Panc1 (cell line): ENCODE data around the gene LAMB2. TPM values are rescaled to one million over a fixed set of nuclear protein-coding genes. Genes with fewer than 3 reads are reported as not detected.
A peak's percentile ranks its signal among the peaks of the same experiment; 100 is the strongest.

Source experiments
- ATAC-seq: fragments of 200-7000 bp; cut with Tn5 transposase; 2 replicates; pipeline ENCODE4 v1.9.1; 2020; ENCODE audit warnings: mild to moderate bottlenecking, moderate library complexity
- BruUV-seq: library from RNA; stranded (reverse); fragments of 400-500 nt; replicated peaks from 2 replicates; lab custom pipeline; 2021; lab: Mats Ljungman, UMichigan
- CTCF ChIA-PET: fragments of 300-600 bp; sonication (Branson Sonifier 250); formaldehyde crosslinking; loops from one replicate; lab custom pipeline; 2022; ENCODE audit warnings: antibody characterized with exemption; lab: Charles Lee
- POLR2A ChIA-PET: fragments of 300-600 bp; sonication (Branson Sonifier 250); formaldehyde crosslinking; loops from one replicate; lab custom pipeline; 2022; ENCODE audit warnings: antibody characterized with exemption; lab: Charles Lee
- DNase-seq: peaks from one replicate; pipeline ENCODE4 v3.0.0-alpha.2; 2010; ENCODE audit warnings: low read depth, low spot score
- H3K27ac ChIP-seq: 2 replicates; pipeline ENCODE4 v1.5.1; 2011; ENCODE audit warnings: mild to moderate bottlenecking, low read length, inconsistent platforms
- H3K27me3 ChIP-seq: fragments of 200-500 bp; sonication (Bioruptor generic); 2 replicates; pipeline ENCODE4 v1.6.0; 2014; ENCODE audit warnings: low read length, inconsistent platforms; ENCODE audit not compliant: control insufficient read depth, insufficient read depth
- H3K36me3 ChIP-seq: fragments of 200-500 bp; sonication (Bioruptor generic); 2 replicates; pipeline ENCODE4 v1.5.1; 2014; ENCODE audit warnings: inconsistent platforms, mild to moderate bottlenecking, low read length, moderate library complexity; ENCODE audit not compliant: control insufficient read depth, insufficient read depth
- H3K4me1 ChIP-seq: 2 replicates; pipeline ENCODE4 v1.5.1; 2011; ENCODE audit warnings: inconsistent platforms, mild to moderate bottlenecking, low read length, moderate library complexity; ENCODE audit not compliant: control insufficient read depth, insufficient read depth
- H3K4me3 ChIP-seq, 2 experiments: 2 replicates each; pipeline ENCODE4 v1.5.1; 2011 to 2012; ENCODE audit warnings: low read depth in 2 of 2, low read length in 2 of 2, mild to moderate bottlenecking in 2 of 2, inconsistent platforms in 1 of 2, moderate library complexity in 1 of 2
- H3K9me3 ChIP-seq: fragments of 200-500 bp; sonication (Bioruptor generic); 2 replicates; pipeline ENCODE4 v1.5.1; 2014; ENCODE audit warnings: low read depth, mild to moderate bottlenecking, inconsistent platforms, low read length, moderate library complexity; ENCODE audit not compliant: control insufficient read depth, insufficient read depth
- POLR2AphosphoS5 ChIP-seq: IDR thresholded peaks from 2 replicates; pipeline ENCODE4 v1.6.1; 2012; ENCODE audit warnings: mild to moderate bottlenecking, low read depth, low read length, moderate library complexity
- SIN3A ChIP-seq: IDR thresholded peaks from 2 replicates; pipeline ENCODE4 v1.6.1; 2012; ENCODE audit warnings: low read depth, mild to moderate bottlenecking, low read length, moderate library complexity, borderline replicate concordance; ENCODE audit not compliant: insufficient read depth
- TCF7L2 ChIP-seq: IDR thresholded peaks from 2 replicates; pipeline ENCODE4 v1.6.1; 2011; ENCODE audit warnings: mild to moderate bottlenecking, low read depth, low read length, inconsistent platforms
- in situ Hi-C: cut with HindIII; loops from 2 replicates; pipeline ENCODE4 v1.10.0; 2016; ENCODE audit warnings: low sequenced_read_pairs, low pct_unique_long_range_greater_than_20kb
- intact Hi-C: fragments of 100-400 bp; cut with micrococcal nuclease; formaldehyde crosslinking; loops from one replicate; pipeline ENCODE4 v1.10.0; 2022; ENCODE audit not compliant: unreplicated experiment
- total RNA-seq: library from RNA; stranded (reverse); gene quantifications from one replicate; pipeline ENCODE4 v1.2.1, GENCODE V29; 2021; ENCODE audit not compliant: unreplicated experiment
- TF ChIP-seq, protein P1 (sequence below), 2 experiments: IDR thresholded peaks; 2 replicates each; pipeline ENCODE4 v1.6.1; 2011 to 2012; ENCODE audit warnings: low read depth in 2 of 2, control low read depth in 1 of 2, low read length in 1 of 2, mild to moderate bottlenecking in 1 of 2, moderate library complexity in 1 of 2; ENCODE audit not compliant: insufficient read depth in 1 of 2
- TF ChIP-seq, protein P2 (sequence below): fragments of 450-650 bp; IDR thresholded peaks from 2 replicates; pipeline ENCODE4 v1.5.1; 2017; ENCODE audit warnings: mild to moderate bottlenecking

Gene LAMB2
- total RNA-seq, 1 experiment from 2014 or later: 189 TPM

DNA sequence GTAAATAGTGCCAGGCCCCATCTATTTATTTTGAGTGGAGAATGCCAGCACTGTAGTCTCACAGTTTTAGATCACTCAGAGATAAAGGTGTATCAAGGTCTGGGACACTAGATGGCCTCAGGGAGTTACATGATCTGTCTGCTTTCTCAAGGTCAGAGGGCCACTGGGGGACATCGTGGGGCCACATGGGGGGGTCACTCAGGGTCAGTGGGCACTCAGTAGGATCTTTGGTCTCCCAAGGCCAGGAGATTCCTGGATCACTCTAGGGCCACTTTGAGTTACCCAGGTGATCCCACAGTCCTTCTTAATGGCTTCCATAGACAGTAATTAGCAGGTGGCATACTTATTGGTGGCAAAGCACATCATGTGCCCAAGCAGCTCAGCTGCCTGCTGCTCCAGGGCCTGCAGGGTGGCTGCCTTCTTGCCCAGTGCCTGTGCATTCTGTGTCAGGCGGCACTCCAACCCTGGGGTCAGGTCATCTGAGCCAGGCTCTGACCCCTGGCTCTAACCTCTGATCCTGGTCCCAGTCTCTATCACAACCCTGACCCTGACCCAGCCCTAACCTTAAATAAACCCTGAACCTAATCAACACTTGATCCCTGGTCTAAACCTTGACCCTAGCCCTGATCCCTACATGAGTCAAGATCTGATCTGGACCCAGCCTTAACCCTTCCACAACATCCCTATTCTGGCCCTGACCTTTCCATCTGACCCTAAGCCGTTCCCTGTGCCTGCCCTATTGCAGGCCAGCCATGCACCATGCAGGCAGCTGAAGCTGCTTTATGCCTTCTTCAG is 1.8 kb upstream of the LAMB2 start:
- CTCF ChIA-PET: no interaction called here
- no peaks in the 10 kb centered on the region for H3K27me3 ChIP-seq
- H3K4me1 ChIP-seq: peaks cover 12% of the 10 kb centered on the region
- H3K36me3 ChIP-seq: no peaks in the 10 kb centered on the region; the same call in 1 of the 2 replicates
- TF ChIP-seq TCF7L2 (no peak), SIN3A (no peak), POLR2AphosphoS5 (no peak)
- TF ChIP-seq, protein P1, sequence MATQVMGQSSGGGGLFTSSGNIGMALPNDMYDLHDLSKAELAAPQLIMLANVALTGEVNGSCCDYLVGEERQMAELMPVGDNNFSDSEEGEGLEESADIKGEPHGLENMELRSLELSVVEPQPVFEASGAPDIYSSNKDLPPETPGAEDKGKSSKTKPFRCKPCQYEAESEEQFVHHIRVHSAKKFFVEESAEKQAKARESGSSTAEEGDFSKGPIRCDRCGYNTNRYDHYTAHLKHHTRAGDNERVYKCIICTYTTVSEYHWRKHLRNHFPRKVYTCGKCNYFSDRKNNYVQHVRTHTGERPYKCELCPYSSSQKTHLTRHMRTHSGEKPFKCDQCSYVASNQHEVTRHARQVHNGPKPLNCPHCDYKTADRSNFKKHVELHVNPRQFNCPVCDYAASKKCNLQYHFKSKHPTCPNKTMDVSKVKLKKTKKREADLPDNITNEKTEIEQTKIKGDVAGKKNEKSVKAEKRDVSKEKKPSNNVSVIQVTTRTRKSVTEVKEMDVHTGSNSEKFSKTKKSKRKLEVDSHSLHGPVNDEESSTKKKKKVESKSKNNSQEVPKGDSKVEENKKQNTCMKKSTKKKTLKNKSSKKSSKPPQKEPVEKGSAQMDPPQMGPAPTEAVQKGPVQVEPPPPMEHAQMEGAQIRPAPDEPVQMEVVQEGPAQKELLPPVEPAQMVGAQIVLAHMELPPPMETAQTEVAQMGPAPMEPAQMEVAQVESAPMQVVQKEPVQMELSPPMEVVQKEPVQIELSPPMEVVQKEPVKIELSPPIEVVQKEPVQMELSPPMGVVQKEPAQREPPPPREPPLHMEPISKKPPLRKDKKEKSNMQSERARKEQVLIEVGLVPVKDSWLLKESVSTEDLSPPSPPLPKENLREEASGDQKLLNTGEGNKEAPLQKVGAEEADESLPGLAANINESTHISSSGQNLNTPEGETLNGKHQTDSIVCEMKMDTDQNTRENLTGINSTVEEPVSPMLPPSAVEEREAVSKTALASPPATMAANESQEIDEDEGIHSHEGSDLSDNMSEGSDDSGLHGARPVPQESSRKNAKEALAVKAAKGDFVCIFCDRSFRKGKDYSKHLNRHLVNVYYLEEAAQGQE (IDR thresholded peaks at IDR 0.05; ENCODE audit: insufficient read depth in 1 of 2, low read depth in 2 of 2, low read length in 1 of 2): no peak
- TF ChIP-seq, protein P2, sequence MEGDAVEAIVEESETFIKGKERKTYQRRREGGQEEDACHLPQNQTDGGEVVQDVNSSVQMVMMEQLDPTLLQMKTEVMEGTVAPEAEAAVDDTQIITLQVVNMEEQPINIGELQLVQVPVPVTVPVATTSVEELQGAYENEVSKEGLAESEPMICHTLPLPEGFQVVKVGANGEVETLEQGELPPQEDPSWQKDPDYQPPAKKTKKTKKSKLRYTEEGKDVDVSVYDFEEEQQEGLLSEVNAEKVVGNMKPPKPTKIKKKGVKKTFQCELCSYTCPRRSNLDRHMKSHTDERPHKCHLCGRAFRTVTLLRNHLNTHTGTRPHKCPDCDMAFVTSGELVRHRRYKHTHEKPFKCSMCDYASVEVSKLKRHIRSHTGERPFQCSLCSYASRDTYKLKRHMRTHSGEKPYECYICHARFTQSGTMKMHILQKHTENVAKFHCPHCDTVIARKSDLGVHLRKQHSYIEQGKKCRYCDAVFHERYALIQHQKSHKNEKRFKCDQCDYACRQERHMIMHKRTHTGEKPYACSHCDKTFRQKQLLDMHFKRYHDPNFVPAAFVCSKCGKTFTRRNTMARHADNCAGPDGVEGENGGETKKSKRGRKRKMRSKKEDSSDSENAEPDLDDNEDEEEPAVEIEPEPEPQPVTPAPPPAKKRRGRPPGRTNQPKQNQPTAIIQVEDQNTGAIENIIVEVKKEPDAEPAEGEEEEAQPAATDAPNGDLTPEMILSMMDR: no peak
- H3K27ac ChIP-seq: peak overlapping the region; percentile 63
- in situ Hi-C loops (no loop called here), intact Hi-C loops (no loop called here)
- peak overlapping the region in 1 of 2 experiments; percentile 71; a peak in 2 of 4 replicates for H3K4me3 ChIP-seq
- no peak for DNase-seq
- POLR2A ChIA-PET: no interaction called here
- H3K9me3 ChIP-seq: no peaks in the 10 kb centered on the region
- no TSS peak for BruUV-seq
- no peak for ATAC-seq

DNA sequence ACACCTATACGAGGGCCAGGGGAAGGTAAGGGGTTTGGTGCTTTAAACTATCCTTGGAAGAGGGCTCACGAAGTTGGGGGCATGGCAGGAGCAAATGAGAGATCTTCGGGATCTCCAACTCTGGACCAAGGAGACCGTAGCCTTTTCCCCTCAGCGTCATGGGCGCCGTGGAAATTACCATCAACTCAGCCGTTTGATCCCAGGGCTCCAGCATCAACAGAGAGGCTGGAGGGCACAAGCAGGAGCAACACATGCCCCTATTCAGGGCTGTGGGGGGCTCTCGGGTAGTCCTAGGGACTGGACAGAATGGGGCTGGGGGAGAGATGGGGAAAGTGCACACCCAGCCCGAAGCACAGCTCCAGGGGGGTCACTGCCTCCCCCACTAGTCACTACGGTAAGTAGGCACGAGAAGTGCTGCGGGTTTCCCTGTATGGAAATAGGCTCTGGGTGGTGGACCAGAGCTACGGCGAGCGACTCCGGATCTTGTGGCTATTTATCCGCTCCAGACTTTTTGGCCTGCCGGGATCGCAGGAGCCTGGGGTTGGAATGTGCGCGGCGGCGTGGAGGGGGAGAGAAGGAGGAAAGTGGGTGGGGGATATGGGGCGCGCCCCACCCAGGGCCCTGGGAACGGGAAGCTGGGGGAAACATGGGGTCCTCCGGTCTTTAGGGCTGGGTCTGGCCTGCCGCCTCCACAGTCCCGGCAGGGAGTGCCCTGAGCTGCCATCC is 539 bp upstream of the LAMB2 start:
- POLR2A ChIA-PET: interaction anchor here (0.6 to 0.7 kb wide), 2 partner anchors 13 to 105 kb away, joined by 3 read pairs; partner anchors contain the start of gene USP19
- ATAC-seq (peak; percentile 87), DNase-seq (no peak)
- Histone ChIP-seq H3K4me3 (peak overlapping the region; percentile 71 to 89), H3K27ac (peak overlapping the region; percentile 91), H3K36me3 (no peaks in the 10 kb centered on the region; the same call in 1 of the 2 replicates), H3K9me3 (no peaks in the 10 kb centered on the region), H3K4me1 (peaks cover 12% of the 10 kb centered on the region), H3K27me3 (no peaks in the 10 kb centered on the region)
- in situ Hi-C loops (no loop called here), intact Hi-C loops (no loop called here)
- CTCF ChIA-PET: interaction anchor here (0.7 to 1.2 kb wide), 3 partner anchors 27 to 220 kb away, joined by 3 to 4 read pairs (median 3); partner anchors contain the start of gene QRICH1
- BruUV-seq: no TSS peak
- peak; percentile 45; the same call in 1 of the 2 replicates for TF ChIP-seq POLR2AphosphoS5
- TF ChIP-seq, protein P1 (IDR thresholded peaks at IDR 0.05; ENCODE audit: insufficient read depth in 1 of 2, low read depth in 2 of 2, low read length in 1 of 2): no peak
